Dedifferentiated amniotic fluid mesenchymal stem cell (primary cell): ENCODE data around the gene MCM8.
"Not testable (repeated sequence)": the region's sequence is repeated elsewhere in the genome, so short reads cannot be mapped to it uniquely, and the experiment has no call there.

Source experiments
- DNase-seq: peaks from one replicate; pipeline ENCODE4 v3.0.0-alpha.2; 2016; ENCODE audit errors: extremely low spot score

The MCM8 gene

DNA sequence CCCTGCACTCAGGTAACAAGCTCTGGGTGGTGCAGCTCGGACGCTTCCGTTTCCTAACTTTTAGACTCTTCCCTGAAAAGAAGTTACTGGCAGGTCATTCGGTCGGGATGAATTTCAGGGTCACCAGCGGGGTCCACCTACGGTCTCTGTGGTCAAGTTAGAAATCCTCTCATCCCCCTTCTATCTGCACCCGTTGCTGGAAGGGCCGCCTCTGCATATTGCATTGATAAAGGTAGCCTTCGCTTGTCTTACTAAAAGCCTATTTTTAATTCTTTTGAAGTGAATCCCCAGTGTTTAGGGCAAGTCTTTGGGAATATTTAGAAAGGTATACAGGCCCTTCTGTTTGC lies 56.1 kb downstream of the MCM8 start:
- DNase-seq, result no peak

- DNase-seq, result no peak
Measured at GRCh38 chr20:6007094-6007528, 56.7 kb downstream of the MCM8 start.

GRCh38 chr20:6007529-6008103 lies 57.2 kb downstream of the MCM8 start:
- DNase-seq, result no peak

GRCh38 chr20:6008254-6008653 lies 57.8 kb downstream of the MCM8 start:
- peak; percentile 68 for DNase-seq

- DNase-seq, result no peak
Measured at GRCh38 chr20:6012179-6012578, 61.7 kb downstream of the MCM8 start.

GRCh38 chr20:6014017-6014416 lies 63.6 kb downstream of the MCM8 start:
- DNase-seq, result no peak

GRCh38 chr20:6014957-6015356 lies 64.5 kb downstream of the MCM8 start:
- DNase-seq, result no peak

- DNase-seq, result no peak
Measured at GRCh38 chr20:6017467-6017866, 67.0 kb downstream of the MCM8 start.

GRCh38 chr20:6017880-6018279 lies 67.4 kb downstream of the MCM8 start:
- no peak for DNase-seq

DNA sequence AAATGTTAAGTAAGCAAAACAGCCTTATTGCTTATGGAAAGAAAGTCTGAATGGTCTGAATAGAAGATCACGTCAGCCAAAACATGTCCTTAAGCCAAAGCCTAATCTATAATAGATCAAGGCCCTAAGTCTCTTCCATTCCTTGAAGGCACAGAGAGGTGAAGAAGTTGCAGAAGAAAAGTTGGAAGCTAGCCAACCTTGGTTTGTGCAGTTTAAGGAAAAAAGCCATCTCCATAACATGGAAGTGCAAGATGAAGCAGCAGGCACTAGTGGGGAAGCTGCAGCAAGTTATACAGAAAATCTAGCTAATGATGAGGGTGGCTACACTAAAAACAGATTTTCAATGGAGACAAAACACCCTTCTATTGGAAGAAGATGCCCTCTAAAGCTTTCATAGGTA lies 74.3 kb downstream of the MCM8 start:
- no peak for DNase-seq

GRCh38 chr20:6026051-6026450 lies 75.6 kb downstream of the MCM8 start:
- no peak for DNase-seq

DNA sequence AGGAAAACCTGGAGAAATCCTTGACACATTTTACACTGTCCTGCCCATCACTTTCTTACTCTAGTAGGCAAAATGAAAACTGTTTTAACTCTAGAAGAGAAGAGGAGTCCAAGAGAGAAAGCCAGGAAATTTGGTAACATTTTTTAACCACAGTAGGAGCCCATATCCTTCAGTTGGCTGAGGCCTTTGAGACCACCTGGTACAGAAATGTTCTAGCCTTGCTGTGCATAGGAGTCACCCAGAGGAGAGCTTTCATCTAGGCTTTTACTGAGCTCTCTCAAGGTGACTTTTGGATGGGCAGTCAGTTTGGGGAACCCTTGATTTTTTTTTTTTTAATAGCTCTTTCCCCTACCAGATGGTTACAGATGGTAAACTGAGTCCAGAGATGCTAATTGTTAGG lies 78.4 kb downstream of the MCM8 start:
- DNase-seq, result no peak

DNA sequence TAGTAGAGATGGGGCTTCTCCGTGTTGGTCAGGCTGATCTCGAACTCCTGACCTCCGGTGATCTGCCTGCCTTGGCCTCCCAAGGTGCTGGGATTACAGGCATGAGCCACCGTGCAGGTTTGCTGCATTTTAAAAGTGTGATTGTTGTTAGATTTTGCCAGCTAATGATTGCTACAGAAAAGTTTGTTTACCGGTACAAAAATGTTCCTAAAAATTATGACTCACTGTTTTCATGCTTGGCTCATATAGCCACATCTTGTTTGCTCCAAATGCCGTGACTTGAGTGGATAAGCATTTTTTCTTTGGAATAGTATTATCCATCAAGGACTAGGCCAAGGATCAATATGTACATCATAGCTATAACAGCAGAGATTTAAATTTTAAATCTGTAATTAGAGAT lies 79.1 kb downstream of the MCM8 start:
- DNase-seq, result no peak

DNA sequence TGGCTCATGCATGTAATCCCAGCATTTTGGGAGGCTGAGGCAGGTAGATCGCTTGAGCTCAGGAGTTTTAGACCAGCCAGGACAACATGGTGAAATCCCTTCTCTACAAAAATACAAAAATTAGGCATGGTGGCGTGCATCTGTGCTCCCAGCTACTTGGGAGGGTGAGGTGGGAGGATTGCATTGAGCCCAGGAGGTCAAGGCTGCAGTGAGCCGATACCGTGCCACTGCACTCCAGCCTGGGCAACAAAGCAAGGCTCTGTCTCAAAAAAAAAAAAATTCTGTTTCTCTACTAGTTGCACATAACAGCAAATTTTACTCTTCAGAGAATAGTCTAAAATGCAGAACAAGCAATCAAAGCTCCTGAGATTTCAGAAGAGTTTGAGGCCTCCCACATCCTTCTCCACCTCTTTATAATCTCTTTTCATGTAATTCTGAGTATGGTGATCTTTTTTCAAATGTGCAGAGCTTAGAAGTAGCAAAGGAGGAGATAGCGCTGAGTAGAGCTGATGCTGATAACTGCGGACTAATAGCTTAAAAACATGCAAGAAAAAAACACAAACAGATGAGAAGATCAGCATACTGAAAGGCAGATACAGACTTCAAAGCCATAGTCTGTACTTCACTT lies 80.1 kb downstream of the MCM8 start:
- DNase-seq, result no peak

GRCh38 chr20:6032907-6033306 lies 82.5 kb downstream of the MCM8 start:
- not testable (repeated sequence) for DNase-seq

GRCh38 chr20:6034134-6034969 lies 83.9 kb downstream of the MCM8 start:
- no peak for DNase-seq

GRCh38 chr20:6036213-6036612 lies 85.8 kb downstream of the MCM8 start:
- DNase-seq, result no peak

- no peak for DNase-seq
Measured at GRCh38 chr20:6037082-6037481, 86.6 kb downstream of the MCM8 start.

DNA sequence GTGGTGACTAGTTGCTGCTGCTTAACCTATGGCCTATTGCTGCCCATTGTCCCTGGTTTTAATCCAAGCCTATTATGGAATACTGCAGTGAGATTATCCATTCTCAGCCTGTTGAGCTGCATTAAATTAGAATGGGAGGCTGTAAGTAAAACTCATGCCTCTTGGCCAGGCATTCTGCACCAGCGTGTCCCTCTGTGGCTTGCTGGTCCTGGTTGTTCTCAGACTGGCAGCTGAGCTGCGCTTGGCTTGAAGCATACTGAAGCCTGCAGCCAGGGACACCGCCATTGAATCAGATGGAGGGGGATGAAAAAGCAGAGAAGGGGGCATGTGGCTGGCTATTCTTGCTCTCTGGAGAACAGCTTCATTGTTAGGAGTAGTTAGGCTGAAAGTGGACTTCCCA lies 87.8 kb downstream of the MCM8 start:
- DNase-seq, result no peak

DNA sequence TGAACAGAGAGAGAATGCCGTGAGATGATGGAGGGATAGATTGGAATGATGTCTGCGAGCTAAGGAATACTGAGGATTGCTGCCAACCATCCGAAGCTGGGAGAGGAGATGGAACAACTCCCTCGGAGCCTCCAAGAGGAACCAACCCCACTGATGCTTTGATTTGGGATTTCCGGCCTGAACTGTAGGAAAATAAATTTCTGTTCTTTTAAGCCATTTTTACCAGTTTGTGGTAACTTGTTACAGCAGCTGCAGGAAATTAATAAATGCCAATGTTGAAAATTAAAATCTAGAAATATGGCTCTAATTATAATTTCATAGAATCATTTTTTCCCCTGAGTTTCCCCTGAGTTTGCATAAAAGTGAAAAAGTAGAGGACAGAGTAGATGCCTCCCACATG lies 89.3 kb downstream of the MCM8 start:
- DNase-seq, result no peak

- DNase-seq, result no peak
Measured at GRCh38 chr20:6040540-6040939, 90.1 kb downstream of the MCM8 start.

GRCh38 chr20:6040958-6041807 lies 90.7 kb downstream of the MCM8 start:
- no peak for DNase-seq
